ENCODE measurements around the gene FKTN.

DNA sequence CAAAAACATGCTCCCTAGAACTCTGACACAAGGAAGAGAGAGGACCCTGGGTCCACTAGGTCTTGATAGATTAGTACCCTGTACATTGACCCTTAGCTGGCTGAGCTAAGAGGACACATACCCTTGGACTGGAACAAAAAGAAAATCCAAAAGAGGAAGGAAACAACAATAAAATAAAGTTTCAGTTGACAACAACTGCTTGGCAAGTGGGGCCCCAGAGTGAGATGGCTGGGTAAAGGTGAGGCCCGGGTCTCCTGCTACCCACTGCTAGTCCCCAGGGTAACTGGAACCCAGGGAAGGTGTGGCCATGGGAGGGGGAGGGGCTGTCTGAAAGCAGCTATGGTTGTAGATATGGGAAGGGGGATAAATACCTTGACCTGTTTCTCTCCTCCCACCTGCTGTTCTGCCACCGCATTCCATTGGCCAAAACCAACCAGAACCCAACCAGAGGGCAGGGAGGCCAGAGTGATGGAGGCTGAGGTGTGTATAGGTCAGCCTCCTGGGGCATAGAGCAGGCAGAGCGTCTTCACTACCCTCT is 116.0 kb downstream of the FKTN start:
- TF ChIP-seq CTCF (IDR thresholded peaks at IDR 0.05), result no peak
- TF ChIP-seq POLR2A (IDR thresholded peaks at IDR 0.05), result no peak
